ENCODE results near the gene WDR64. TPM values are rescaled to one million over a fixed set of nuclear protein-coding genes. Genes with fewer than 3 reads are reported as not detected.

The WDR64 gene
- total RNA-seq, 3 donors from 2014 or later, result not detected

- TF ChIP-seq POLR2AphosphoS5 (IDR thresholded peaks at IDR 0.05) (no peak), CTCF (IDR thresholded peaks at IDR 0.05) (no peak), POLR2A (IDR thresholded peaks at IDR 0.05) (no peak)
- H3K4me3 ChIP-seq, result no peak overlapping the region
- DNase-seq (ENCODE audit: low spot score in 2 of 2), result no peak
- intact Hi-C loops (cut with DNase I; ENCODE audit: low total_unique reads), result no loop called here
- H3K9me3 ChIP-seq, result no peaks in the 10 kb centered on the region
- no peaks in the 10 kb centered on the region for H3K27me3 ChIP-seq
- no peaks in the 10 kb centered on the region for H3K36me3 ChIP-seq
- H3K4me1 ChIP-seq, result no peaks in the 10 kb centered on the region
- H3K27ac ChIP-seq, result no peak overlapping the region
These were observed 7.8 kb upstream of the WDR64 start for GRCh38 chr1:241644259-241644658.

GRCh38 chr1:241645199-241645598 lies 6.9 kb upstream of the WDR64 start:
- Histone ChIP-seq H3K9me3 (no peaks in the 10 kb centered on the region), H3K4me1 (no peaks in the 10 kb centered on the region), H3K27ac (no peak overlapping the region), H3K27me3 (no peaks in the 10 kb centered on the region), H3K36me3 (no peaks in the 10 kb centered on the region), H3K4me3 (no peak overlapping the region)
- intact Hi-C loops (cut with DNase I; ENCODE audit: low total_unique reads), result no loop called here
- TF ChIP-seq POLR2A (IDR thresholded peaks at IDR 0.05), result no peak
- no peak for TF ChIP-seq POLR2AphosphoS5 (IDR thresholded peaks at IDR 0.05)
- TF ChIP-seq CTCF (IDR thresholded peaks at IDR 0.05), result no peak
- no peak for DNase-seq (ENCODE audit: low spot score in 2 of 2)

GRCh38 chr1:241646201-241646600 lies 5.9 kb upstream of the WDR64 start:
- no peaks in the 10 kb centered on the region for H3K4me1 ChIP-seq
- no peak overlapping the region for H3K4me3 ChIP-seq
- no peak overlapping the region for H3K27ac ChIP-seq
- no peak for TF ChIP-seq POLR2AphosphoS5 (IDR thresholded peaks at IDR 0.05)
- no peaks in the 10 kb centered on the region for H3K9me3 ChIP-seq
- no peak for DNase-seq (ENCODE audit: low spot score in 2 of 2)
- no peaks in the 10 kb centered on the region for H3K27me3 ChIP-seq
- intact Hi-C loops (cut with DNase I; ENCODE audit: low total_unique reads), result no loop called here
- no peaks in the 10 kb centered on the region for H3K36me3 ChIP-seq

GRCh38 chr1:241647658-241648057 lies 4.4 kb upstream of the WDR64 start:
- no peak for DNase-seq (ENCODE audit: low spot score in 2 of 2)
- intact Hi-C loops (cut with DNase I; ENCODE audit: low total_unique reads), result no loop called here

GRCh38 chr1:241648159-241648558 lies 3.9 kb upstream of the WDR64 start:
- Histone ChIP-seq H3K4me3 (no peak overlapping the region), H3K36me3 (no peaks in the 10 kb centered on the region), H3K27ac (no peak overlapping the region), H3K27me3 (no peaks in the 10 kb centered on the region), H3K9me3 (no peaks in the 10 kb centered on the region), H3K4me1 (no peaks in the 10 kb centered on the region)
- DNase-seq (ENCODE audit: low spot score in 2 of 2), result no peak
- TF ChIP-seq CTCF (IDR thresholded peaks at IDR 0.05), result no peak
- TF ChIP-seq POLR2A (IDR thresholded peaks at IDR 0.05), result no peak
- no peak for TF ChIP-seq POLR2AphosphoS5 (IDR thresholded peaks at IDR 0.05)
- intact Hi-C loops (cut with DNase I; ENCODE audit: low total_unique reads), result no loop called here

More at GRCh38 chr1:241647658-241648057, 4.4 kb upstream of the WDR64 start:
- H3K27ac ChIP-seq, result no peak overlapping the region
- H3K9me3 ChIP-seq, result no peaks in the 10 kb centered on the region
- H3K27me3 ChIP-seq, result no peaks in the 10 kb centered on the region
- TF ChIP-seq POLR2AphosphoS5 (IDR thresholded peaks at IDR 0.05) (no peak), POLR2A (IDR thresholded peaks at IDR 0.05) (no peak), CTCF (IDR thresholded peaks at IDR 0.05) (no peak)
- no peaks in the 10 kb centered on the region for H3K4me1 ChIP-seq
- H3K36me3 ChIP-seq, result no peaks in the 10 kb centered on the region
- no peak overlapping the region for H3K4me3 ChIP-seq

- no peak for TF ChIP-seq POLR2A (IDR thresholded peaks at IDR 0.05)
- TF ChIP-seq CTCF (IDR thresholded peaks at IDR 0.05), result no peak
- no peak for TF ChIP-seq POLR2AphosphoS5 (IDR thresholded peaks at IDR 0.05)
- intact Hi-C loops (cut with DNase I; ENCODE audit: low total_unique reads), result no loop called here
- no peaks in the 10 kb centered on the region for H3K4me1 ChIP-seq
These were observed 1.9 kb downstream of the WDR64 start for GRCh38 chr1:241654019-241654418.

More at GRCh38 chr1:241654019-241654418, 1.9 kb downstream of the WDR64 start:
- Histone ChIP-seq H3K27ac (no peak overlapping the region), H3K27me3 (no peaks in the 10 kb centered on the region), H3K36me3 (no peaks in the 10 kb centered on the region), H3K9me3 (no peaks in the 10 kb centered on the region), H3K4me3 (no peak overlapping the region)
- no peak for DNase-seq (ENCODE audit: low spot score in 2 of 2)
